ENCODE measurements around the gene RIBC2. TPM values are rescaled to one million over a fixed set of nuclear protein-coding genes. Genes with fewer than 3 reads are reported as not detected.
"Not testable (repeated sequence)": the region's sequence is repeated elsewhere in the genome, so short reads cannot be mapped to it uniquely, and the experiment has no call there.

Gene RIBC2
- 1 to 10 TPM; 4.3 to 4.5 TPM for total RNA-seq
- polyA plus RNA-seq (ENCODE audit: insufficient read length in 6 of 6), result 10 to 100 TPM in 3 of 6 donors, 1 to 10 TPM in 3; 7.8 to 12.1 (median 9.7) TPM
- long read RNA-seq, donor 1, partial matches to known transcripts, result 0 of 3 reads
- long read RNA-seq, donor 1, other reads (novel, unspliced or antisense), result 0 of 3 reads
- long read RNA-seq, donor 2, result 0 reads
- long read RNA-seq, donor 3, result 0 reads
- long read RNA-seq, donor 4, partial matches to known transcripts, result 2 of 4 reads
- long read RNA-seq, donor 4, other reads (novel, unspliced or antisense), result 2 of 4 reads
- long read RNA-seq, donor 5, partial matches to known transcripts, result 0 of 4 reads
- long read RNA-seq, donor 5, other reads (novel, unspliced or antisense), result 0 of 4 reads
- long read RNA-seq, donor 6, partial matches to known transcripts, result 0 of 1 reads
- long read RNA-seq, donor 6, other reads (novel, unspliced or antisense), result 0 of 1 reads
- long read RNA-seq, donor 7, result 0 reads
- long read RNA-seq, donor 8, partial matches to known transcripts, result 0 of 1 reads
- long read RNA-seq, donor 8, other reads (novel, unspliced or antisense), result 0 of 1 reads
- long read RNA-seq, donor 9, result 0 reads
- long read RNA-seq, donor 10, partial matches to known transcripts, result 3 of 7 reads
- long read RNA-seq, donor 10, other reads (novel, unspliced or antisense), result 0 of 7 reads
- long read RNA-seq, donor 11, partial matches to known transcripts, result 0 of 2 reads
- long read RNA-seq, donor 11, other reads (novel, unspliced or antisense), result 0 of 2 reads
- long read RNA-seq, donor 12, partial matches to known transcripts, result 0 of 1 reads
- long read RNA-seq, donor 12, other reads (novel, unspliced or antisense), result 0 of 1 reads

GRCh38 chr22:45413368-45414211 lies at the start of gene RIBC2, which contains the start of gene SMC1B:
Gene RIBC2 (plus strand): TSS chr22:45413693. CDS start chr22:45413887, 194 bp downstream.
Gene SMC1B (minus strand): TSS chr22:45413599. CDS start chr22:45413567, 32 bp downstream.
- peak; percentile 96 for ATAC-seq
- peak; percentile 84 to 92 (median 88) for DNase-seq
- TF ChIP-seq CTCF (IDR thresholded peaks at IDR 0.05), result no peak
- Histone ChIP-seq H3K9me3 (no peaks in the 10 kb centered on the region), H3K36me3 (no peaks in the 10 kb centered on the region), H3K4me3 (peak within 1 kb of the TSS; percentile 30 to 49), H3K27ac (peak within 1 kb of the TSS in 1 of 2 donors; percentile 55), H3K27me3 (peaks cover 0 to 13% of the 10 kb centered on the region in 2 donors), H3K4me1 (peaks cover 8% of the 10 kb centered on the region in 2 donors)
- intact Hi-C loops (cut with DNase I), result no loop called here

- intact Hi-C loops (cut with DNase I), result no loop called here
Measured at GRCh38 chr22:45366713-45367112, 46.8 kb upstream of the RIBC2 start.

GRCh38 chr22:45373592-45373991 lies 39.9 kb upstream of the RIBC2 start:
- DNase-seq; H3K4me3 ChIP-seq; H3K27ac ChIP-seq; ATAC-seq; H3K4me1 ChIP-seq; H3K9me3 ChIP-seq; H3K27me3 ChIP-seq; H3K36me3 ChIP-seq; intact Hi-C loops (cut with DNase I): not testable (repeated sequence)

More at GRCh38 chr22:45366713-45367112, 46.8 kb upstream of the RIBC2 start:
- TF ChIP-seq CTCF (IDR thresholded peaks at IDR 0.05), result no peak
- no peak for DNase-seq
- Histone ChIP-seq H3K9me3 (peaks cover 0 to 20% of the 10 kb centered on the region in 2 donors), H3K4me1 (no peaks in the 10 kb centered on the region), H3K27me3 (no peaks in the 10 kb centered on the region), H3K4me3 (no peak overlapping the region), H3K27ac (no peak overlapping the region), H3K36me3 (no peaks in the 10 kb centered on the region)
- ATAC-seq, result no peak

GRCh38 chr22:45376009-45376408 lies 37.5 kb upstream of the RIBC2 start:
- H3K27ac ChIP-seq, result no peak overlapping the region
- H3K4me1 ChIP-seq, result peaks cover 0 to 9% of the 10 kb centered on the region in 2 donors
- DNase-seq, result no peak
- no peaks in the 10 kb centered on the region for H3K9me3 ChIP-seq
- no peaks in the 10 kb centered on the region for H3K36me3 ChIP-seq
- ATAC-seq, result no peak
- intact Hi-C loops (cut with DNase I), result no loop called here
- H3K27me3 ChIP-seq, result no peaks in the 10 kb centered on the region
- H3K4me3 ChIP-seq, result no peak overlapping the region
- TF ChIP-seq CTCF (IDR thresholded peaks at IDR 0.05), result no peak

GRCh38 chr22:45376703-45377102 lies 36.8 kb upstream of the RIBC2 start:
- H3K36me3 ChIP-seq, result no peaks in the 10 kb centered on the region
- no peaks in the 10 kb centered on the region for H3K9me3 ChIP-seq
- no peaks in the 10 kb centered on the region for H3K27me3 ChIP-seq
- TF ChIP-seq CTCF (IDR thresholded peaks at IDR 0.05), result no peak
- no peak overlapping the region for H3K27ac ChIP-seq
- ATAC-seq, result peak; percentile 36
- H3K4me3 ChIP-seq, result no peak overlapping the region
- DNase-seq, result peak in 2 of 4 donors; percentile 25 to 36
- peaks cover 0 to 9% of the 10 kb centered on the region in 2 donors for H3K4me1 ChIP-seq
- intact Hi-C loops (cut with DNase I), result no loop called here
